HTERT RPE-1 (cell line): ENCODE data around the gene ST14.
"Not testable (repeated sequence)": the region's sequence is repeated elsewhere in the genome, so short reads cannot be mapped to it uniquely, and the experiment has no call there.

Experiments
- in situ Hi-C: fragments of 300-500 bp; cut with MboI; formaldehyde crosslinking; loops from 4 replicates; pipeline ENCODE4 v1.14.3; 2020; ENCODE audit warnings: low sequenced_read_pairs

ST14 gene

DNA sequence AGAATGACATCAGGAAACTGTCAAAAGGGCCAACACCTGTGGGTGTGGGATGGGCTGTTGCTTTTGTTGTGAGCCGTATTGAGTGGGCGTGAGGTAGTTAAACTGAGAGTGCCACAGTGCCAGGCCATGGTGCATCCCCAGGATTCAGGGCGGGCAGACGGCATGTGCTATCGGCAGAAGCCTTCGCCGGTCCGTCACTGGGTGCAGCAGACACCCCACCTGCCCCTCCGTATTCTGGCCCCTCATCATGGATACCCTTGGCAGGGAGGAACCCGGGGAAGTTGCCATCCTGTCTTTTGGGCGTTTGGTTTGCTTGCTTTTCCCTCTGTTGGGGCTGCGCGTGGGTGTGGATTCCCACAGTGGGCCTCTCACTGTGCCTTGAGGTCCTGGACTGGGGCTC lies 27.5 kb downstream of the ST14 start:
- in situ Hi-C loops = no loop called here

GRCh38 chr11:130188047-130188446 lies 28.5 kb downstream of the ST14 start:
- in situ Hi-C loops = no loop called here

DNA sequence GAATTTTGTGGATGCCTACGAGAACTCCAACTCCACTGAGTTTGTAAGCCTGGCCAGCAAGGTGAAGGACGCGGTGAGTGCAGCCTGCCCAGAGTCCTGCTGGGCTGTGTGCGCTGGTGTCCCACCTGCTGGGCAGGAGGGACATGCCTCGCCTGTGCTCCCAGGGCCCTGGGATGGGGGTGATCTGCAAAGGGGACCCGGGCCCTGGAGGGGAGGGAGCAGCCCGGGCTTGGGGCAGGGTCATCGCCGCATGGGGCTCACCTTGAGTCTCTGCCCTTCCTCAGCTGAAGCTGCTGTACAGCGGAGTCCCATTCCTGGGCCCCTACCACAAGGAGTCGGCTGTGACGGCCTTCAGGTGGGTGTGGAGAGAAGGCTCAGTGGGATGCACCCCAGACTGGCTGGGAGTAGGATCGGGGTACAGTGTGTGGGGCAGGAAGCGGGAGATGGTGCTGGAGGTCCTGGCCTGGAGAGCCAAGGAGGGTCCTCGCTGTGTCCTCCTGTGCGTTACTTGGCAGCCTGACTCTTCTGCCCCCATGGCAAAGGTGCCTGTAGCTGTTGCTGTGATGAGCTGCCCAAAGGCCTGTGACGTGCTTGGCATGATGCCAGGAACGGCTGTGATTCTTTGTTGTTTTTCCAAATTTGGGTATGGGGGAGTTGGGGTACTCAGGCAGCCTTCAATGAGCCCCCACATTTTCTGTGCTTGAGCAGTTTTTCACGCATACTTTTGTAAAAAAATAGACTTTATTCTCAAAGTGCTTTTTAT lies 29.2 kb downstream of the ST14 start:
- in situ Hi-C loops = no loop called here

- in situ Hi-C loops = no loop called here
These were observed 30.1 kb downstream of the ST14 start for GRCh38 chr11:130189492-130190210.

GRCh38 chr11:130190371-130190881 lies 30.8 kb downstream of the ST14 start:
- in situ Hi-C loops = no loop called here

GRCh38 chr11:130191896-130192295 lies 32.3 kb downstream of the ST14 start:
- in situ Hi-C loops = no loop called here

DNA sequence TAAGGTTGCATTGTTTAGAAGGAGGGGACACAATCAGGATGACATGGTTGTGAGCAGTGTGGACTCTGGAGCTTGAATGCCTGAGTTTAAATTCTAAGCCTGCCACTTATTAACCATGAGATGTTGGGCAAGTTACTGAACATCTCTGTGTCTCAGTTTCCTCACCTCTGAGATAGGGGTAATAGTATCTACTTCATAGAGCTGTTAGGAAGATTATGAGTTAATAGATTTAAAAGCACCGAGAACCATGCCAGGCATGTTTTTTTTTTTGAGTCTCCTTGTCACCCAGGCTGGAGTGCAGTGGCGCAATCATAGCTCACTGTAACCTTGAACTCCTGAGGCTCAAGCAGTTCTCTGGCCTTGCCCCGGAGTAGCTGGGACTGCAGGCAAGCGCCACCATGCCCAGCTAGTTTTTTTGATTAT lies 33.3 kb downstream of the ST14 start:
- in situ Hi-C loops = no loop called here

- in situ Hi-C loops = not testable (repeated sequence)
These were observed 34.0 kb downstream of the ST14 start for GRCh38 chr11:130193551-130193950.

DNA sequence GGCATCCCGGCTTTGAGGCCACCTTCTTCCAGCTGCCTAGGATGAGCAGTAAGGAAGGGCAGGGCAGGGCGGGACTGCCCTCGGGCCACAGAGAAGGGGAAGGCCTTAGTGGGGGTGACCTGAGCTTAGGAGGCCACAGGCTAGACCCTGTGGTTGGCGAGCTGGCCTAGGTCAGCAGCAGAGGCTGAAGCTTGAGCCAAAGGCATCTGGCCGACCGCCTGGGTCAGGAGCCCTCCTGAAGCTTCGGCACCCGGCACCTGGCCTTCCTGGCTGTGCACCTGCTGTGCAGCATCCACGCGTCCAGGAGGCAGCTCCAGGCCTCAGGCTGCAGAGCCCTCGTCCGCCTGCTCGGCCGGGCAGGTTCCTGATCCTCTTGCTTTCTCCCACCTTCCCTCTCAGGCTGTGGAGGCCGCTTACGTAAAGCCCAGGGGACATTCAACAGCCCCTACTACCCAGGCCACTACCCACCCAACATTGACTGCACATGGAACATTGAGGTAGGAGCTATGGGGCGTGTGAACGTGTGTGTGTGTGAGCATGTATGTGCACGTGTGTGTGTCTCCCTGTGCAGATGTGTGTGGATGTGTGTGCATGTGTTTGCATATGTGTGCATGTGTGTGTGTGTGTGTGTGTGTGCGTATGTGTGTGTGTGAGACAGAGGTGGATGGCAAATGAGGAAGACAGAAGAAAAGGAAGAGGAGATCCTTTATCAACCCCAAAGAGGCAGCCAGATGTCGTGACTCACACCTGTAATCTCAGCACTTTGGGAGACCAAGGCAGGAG lies 34.9 kb downstream of the ST14 start:
- in situ Hi-C loops = no loop called here

GRCh38 chr11:130197386-130198035 lies 37.9 kb downstream of the ST14 start:
- in situ Hi-C loops = no loop called here

DNA sequence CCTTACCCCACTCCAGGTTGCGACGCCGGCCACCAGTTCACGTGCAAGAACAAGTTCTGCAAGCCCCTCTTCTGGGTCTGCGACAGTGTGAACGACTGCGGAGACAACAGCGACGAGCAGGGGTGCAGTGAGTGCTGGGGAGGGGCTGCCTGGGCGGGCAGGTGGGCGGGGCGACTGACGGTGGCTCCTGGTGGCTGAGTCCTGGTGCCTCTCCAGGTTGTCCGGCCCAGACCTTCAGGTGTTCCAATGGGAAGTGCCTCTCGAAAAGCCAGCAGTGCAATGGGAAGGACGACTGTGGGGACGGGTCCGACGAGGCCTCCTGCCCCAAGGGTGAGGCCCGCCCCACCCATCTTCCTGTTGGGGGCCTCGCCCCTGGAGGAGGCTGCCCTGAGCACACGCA lies 38.7 kb downstream of the ST14 start:
- in situ Hi-C loops = no loop called here

DNA sequence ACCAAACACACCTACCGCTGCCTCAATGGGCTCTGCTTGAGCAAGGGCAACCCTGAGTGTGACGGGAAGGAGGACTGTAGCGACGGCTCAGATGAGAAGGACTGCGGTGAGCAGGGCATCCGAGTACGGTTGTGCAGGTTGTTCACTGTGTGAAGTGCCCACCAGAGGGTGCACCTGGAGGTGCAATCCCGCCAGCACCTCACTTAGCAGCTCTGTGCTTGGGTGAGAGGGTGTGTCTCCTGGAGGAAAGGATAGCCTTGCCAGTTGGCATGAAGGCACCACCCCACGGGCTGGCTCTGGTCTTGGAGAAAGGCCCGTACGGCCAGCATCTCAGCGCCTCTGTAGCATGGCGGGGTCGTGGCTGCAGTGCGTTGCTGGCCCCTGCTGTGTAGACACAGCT lies 39.4 kb downstream of the ST14 start:
- in situ Hi-C loops = no loop called here

DNA sequence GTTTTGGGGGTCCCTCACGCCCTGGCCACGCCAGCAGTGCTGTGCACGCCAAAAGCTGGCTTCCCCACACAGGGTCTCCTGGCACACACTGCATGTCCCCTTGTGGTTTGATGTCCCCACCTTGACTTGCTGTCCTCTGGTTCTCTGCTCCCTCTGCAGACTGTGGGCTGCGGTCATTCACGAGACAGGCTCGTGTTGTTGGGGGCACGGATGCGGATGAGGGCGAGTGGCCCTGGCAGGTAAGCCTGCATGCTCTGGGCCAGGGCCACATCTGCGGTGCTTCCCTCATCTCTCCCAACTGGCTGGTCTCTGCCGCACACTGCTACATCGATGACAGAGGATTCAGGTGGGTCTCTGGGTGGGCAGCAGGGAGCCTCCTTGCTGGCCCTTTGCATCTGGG lies 40.2 kb downstream of the ST14 start:
- in situ Hi-C loops = no loop called here

GRCh38 chr11:130201026-130201425 lies 41.4 kb downstream of the ST14 start:
- in situ Hi-C loops = no loop called here

DNA sequence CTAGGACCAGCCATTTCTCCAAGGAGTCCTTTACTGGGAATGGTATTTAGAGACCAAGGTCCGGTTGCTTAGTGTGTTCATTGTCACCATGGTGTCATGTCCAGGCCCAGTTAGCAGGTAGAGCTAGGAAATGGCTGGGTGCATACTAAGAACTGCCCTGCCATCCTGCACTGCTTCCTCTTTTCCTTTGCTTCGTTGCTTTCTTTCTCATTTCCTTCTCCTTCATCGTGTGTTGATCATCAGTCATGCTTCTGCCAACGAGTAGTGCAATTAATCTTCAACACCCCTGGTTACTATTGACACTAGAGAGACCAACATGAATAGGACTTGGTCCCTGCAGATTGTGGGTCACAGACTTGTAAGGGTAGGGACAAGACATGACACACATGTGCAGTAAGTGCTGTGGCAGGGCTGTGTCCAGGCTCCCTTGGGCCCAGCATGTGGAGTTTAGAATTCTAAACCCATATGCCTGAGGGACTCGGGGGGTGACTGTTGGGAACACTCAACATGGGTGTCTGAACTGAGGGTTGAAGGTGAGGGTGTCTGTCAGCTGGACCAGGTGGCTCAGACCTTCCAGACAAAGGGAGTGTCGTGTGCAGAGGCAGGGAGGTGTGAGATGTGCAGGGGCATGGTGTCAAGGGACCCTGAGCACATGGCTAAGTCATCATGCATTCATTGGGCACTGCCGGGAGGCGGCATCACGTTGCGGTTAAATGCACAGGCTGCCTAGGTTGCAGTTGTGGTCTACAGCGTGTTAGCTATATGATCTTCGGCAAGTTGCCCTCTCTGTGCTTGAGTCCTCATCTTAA lies 42.6 kb downstream of the ST14 start:
- in situ Hi-C loops = no loop called here

DNA sequence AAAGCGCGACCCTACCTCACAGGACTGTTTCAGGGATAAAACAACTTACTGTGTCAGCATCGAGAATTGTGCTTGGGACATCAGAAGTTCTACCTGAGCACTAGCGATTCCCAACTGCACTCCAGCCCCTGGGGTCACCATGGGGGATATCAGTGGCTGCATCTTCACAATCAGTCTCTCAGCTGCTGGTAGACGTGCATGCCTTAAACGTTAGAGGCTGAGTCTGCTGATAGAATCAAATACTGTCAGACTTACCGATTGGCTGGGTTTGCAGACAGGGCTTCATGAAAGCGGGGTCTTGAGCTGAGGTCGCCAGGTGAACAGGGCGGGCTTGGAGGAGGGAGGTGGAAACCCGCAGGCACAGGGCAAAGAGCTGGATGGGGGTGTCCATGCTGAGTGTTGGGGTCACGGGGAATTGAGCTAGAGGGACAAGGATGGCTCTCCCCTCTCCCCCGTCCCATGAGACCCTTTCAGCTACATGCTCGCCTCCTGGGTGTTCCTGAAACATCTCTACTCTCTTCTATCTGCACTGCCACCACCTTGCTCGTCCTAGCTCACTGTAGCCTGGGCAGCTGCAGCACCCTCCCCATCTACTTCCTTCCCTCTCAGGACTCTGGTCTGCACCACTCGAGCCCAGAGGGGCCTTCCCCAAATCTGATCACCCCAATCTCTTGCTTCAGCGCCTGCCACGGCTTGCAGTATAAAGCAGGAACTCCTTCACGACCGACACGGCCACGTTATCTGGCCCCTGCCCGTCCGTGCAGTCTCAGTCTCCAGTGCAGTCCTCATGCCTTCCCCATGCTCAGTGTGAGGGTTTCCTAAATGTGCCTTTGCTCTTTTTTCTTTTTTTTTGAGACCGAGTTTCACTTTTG lies 43.5 kb downstream of the ST14 start:
- in situ Hi-C loops = no loop called here

- in situ Hi-C loops = no loop called here
These were observed 44.5 kb downstream of the ST14 start for GRCh38 chr11:130203766-130204702.

DNA sequence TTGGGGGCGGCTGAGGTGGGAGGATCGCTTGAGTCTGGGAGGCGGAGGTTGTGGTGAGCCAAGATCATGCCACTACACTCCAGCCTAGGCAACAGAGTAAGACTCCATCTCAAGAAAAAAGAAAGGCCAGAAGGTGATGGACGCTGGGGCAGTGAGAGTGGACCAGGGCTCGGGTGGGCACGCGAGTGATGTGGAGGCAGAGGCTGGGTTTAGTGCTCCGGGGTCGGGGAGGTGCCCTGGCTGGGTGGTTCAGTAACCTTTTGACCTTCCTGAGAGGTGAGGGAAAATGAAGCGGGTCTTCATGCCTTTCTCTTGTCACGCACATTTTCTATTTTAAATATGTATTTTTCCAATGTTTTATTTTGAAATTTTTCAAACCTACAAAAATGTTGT lies 45.1 kb downstream of the ST14 start:
- in situ Hi-C loops = no loop called here
